HG02970 (cell line): ENCODE results near the gene KCTD14.
A peak's percentile ranks its signal among the peaks of the same experiment; 100 is the strongest.
"Not testable (repeated sequence)": the region's sequence is repeated elsewhere in the genome, so short reads cannot be mapped to it uniquely, and the experiment has no call there.

ENCODE experiments used
- ATAC-seq: cut with Tn5 transposase; IDR thresholded peaks from one replicate; pipeline ENCODE4 v1.9.1; 2021; ENCODE audit warnings: mild to moderate bottlenecking, moderate library complexity, moderate number of reproducible peaks; ENCODE audit not compliant: unreplicated experiment, low FRiP score

KCTD14 gene

DNA sequence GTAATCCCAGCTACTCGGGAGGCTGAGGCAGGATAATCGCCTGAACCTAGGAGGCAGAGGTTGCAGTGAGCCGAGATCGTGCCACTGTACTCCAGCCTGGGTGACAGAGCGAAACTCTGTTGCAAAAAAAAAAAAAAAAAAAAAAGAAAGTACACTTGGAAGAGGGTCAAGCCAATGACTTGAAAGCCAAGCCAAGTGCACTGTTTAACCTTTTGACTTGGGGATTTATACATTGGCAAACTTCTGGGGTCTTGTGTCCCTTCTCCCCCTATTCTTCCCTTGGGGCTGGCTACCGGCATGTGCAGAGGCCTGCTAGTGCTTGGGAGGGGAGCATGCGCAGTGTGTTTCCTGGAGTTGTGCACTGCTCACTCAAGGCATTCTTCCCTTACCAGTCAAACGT is 26.3 kb upstream of the KCTD14 start:
- no peak for ATAC-seq

DNA sequence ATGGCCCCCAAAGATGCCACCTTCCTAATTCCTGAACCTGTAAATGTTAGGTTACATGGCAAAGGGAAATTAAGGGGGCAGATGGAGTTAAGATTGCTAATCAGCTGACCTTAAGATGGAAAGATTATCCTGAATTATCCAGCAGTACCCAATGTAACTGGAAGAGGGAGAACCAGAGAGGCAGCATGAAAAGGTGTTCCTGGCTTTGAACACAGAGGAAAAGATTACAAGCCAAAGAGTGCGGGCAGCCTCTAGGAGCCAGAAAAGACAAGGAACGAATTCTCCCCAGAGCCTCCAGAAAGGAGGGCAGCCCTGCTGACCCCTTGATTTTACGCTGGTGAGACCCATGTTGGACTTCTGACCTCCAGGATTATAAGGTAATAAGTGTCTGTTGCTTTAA is 25.5 kb upstream of the KCTD14 start:
- ATAC-seq, result no peak

DNA sequence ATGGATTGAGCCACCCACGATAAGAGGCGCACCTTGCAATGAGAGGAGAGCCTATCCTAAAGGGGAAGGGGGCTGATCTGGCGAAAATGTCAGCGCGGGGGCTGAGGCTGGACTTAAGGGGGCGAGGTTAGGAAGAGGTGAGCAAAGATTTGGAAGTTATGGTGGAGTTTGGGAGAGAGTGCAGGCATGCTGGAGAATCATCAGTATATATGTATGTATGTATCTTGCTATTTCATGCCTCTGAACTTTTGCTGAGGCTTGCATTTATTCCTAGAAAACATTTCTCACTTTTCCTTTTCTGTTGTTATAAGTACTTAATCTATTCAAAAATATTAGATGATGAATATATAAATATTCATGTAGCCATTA is 23.4 kb upstream of the KCTD14 start:
- ATAC-seq, result no peak

DNA sequence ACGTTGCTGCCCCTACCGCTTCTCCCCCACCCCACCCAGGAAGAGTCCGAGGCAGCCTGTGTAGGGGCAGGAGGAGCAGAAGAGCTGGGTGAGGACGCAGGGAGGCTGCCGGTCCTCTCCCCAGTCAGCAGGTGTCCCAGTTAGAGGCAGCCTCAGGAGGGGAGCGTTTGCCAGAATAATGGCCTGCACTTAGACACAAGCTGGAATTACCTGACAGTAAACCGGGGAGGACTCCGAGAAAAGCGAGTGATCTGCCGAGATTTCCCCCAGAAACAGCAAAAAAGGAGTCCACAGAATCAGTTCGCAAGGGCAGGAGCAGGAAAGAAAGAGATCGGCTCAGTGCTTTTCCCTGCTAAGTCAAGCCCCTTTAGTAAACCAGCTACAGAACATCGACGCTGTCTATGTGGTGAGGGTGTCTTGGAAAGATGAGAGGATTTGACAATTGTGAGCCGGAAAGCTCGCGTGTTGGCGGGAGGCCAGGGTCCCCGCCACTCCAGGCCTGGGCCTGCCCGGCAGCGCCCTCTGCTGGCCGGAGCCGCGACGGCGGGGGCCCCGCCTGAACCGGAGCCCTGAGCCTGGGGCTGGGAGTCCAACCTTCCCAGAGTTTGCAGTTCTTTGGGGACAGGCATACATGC is 22.9 kb upstream of the KCTD14 start:
- ATAC-seq, result peak; percentile 66

DNA sequence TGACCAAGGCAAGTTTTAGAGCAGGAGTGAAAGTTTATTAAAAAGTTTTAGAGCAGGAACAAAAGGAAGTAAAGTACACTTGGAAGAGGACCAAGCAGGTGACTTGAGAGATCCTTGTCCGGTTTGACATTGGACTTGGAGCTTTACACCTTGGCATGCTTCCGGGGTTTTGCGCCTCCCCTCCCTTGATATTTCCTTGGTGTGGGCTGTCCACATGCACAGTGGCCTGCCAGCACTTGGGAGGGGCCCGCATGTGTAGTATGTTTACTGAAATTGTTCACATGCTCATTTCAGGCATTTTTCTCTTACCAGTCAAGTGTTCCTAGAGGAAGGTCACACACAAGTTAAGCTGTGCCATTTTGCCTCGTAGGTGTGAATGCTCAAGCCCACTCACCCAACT is 21.6 kb upstream of the KCTD14 start:
- ATAC-seq, result no peak

DNA sequence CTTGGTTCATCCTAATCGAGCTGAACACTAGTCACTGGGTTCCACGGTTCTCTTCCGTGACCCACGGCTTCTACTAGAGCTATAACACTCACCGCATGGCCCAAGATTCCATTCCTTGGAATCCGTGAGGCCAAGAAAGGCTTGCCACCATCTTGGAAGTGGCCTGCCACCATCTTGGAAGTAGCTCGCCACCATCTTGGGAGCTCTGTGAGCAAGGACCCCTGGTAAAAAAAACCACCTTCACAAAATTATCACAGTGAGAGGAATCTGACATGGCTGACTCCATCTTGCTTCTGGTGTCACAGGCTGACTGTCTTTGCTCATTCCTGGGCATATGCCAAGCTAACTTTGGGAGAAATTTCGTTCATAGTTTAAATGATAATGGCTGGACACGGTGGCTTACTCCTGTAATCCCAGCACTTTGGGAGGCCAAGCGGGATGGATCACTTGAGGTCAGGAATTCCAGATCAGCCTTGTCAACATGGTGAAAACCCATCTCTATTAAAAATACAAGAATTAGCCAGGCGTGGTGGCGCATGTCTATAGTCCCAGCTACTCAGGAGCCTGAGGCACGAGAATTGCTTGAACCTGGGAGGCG is 18.9 kb upstream of the KCTD14 start:
- no peak for ATAC-seq

DNA sequence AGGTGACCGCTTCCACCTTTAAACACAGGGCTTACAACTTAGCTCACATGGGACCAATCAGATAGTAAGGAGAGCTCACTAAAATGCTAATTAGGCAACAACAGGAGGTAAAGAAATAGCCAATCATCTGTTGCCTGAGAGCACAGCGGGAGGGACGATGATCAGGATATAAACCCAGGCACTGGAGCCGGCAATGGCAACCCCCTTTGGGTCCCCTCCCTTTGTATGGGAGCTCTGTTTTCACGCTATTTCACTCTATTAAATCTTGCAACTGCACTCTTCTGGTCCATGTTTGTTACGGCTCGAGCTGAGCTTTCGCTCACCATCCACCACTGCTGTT is 18.3 kb upstream of the KCTD14 start:
- ATAC-seq, result not testable (repeated sequence)

DNA sequence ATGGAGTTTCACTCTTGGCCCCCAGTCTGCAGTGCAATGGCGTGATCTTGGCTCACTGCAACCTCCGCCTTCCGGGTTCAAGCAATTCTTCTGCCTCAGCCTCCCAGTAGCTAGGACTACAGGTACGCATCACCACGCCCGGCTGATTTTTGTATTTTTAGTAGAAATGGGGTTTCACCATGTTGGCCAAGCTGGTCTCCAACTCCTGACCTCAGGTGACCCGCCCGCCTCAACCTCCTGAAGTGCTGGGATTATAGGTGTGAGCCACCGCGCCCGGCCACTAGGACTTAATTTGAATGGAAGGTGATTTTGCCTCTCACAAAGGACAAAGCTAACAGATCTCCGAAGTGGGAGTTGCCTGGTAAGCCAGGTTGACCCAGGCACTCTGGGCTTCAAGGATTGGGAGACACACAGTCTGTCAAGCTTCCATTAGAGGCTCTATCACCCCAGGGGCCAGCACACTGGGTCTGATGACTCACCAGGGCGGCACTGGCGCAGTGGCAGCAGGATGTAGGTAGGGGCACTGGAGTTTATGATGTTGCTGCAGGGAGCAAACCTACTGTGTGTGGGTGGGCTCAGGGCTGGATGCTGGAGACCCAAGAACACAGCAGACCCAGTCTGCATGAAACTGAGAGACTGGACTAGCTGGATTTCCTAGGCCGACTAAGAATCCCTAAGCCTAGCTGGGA is 17.8 kb upstream of the KCTD14 start:
- no peak for ATAC-seq

DNA sequence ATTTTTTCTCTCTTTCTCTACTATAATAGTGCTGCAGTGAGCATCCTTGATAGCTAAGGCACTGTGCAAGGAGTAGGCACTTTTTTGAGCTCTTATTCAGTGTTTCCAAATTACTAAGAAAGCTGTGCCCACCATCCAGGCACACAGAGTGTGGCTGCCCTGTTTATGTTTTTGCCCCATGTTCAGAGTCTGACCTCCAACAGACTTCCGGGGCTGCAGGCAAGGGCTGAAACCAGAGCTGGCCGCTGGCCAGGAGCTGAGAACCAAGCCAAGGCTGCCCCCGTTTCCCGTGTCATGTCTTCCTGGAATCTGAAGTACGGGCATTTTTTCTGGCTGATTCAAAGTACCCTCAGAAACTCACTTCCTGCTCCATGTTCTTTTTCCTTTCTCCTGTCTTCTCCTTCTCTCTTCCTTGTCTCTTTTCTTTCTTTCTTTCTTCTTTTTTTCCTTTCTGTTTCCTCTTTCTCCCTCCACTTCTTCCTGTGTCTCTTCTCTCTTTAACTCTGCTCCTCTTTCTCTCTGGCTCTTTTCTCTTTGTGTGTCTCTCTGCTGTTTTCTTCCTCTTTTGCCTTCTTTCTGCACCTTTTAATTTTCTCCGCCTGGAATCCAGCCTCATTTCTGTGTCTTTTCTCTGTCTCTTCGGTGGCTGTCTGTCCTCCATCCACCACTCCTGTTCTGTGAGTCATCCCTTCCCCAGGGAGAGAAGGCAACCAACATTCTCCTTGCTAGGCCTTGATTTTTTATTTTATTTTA is 17.0 kb upstream of the KCTD14 start:
- ATAC-seq, result no peak

DNA sequence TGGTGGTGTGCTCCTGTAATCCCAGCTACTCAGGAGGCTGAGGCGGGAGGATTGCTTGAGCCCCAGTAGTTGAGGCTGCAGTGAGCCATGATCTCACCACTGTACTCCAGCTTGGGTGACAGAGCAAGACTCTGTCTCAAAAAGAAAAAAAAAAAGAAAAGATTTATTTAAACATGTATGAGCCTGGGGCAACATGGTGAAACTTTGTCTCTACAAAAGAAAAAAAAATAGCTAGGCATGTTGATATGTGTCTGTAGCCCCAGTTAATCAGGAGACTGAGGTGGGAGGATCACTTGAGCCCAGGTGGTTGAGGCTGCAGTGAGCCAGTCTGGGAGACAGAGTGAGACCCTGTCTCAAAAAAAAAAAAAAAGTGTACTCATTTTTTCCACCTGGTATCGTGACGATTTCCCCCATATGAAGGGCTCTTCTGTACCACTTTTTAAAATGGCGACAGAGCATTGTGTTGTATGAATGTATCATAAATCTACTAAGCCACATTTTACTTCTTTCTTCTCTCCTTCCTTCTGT is 16.4 kb upstream of the KCTD14 start:
- ATAC-seq, result no peak

DNA sequence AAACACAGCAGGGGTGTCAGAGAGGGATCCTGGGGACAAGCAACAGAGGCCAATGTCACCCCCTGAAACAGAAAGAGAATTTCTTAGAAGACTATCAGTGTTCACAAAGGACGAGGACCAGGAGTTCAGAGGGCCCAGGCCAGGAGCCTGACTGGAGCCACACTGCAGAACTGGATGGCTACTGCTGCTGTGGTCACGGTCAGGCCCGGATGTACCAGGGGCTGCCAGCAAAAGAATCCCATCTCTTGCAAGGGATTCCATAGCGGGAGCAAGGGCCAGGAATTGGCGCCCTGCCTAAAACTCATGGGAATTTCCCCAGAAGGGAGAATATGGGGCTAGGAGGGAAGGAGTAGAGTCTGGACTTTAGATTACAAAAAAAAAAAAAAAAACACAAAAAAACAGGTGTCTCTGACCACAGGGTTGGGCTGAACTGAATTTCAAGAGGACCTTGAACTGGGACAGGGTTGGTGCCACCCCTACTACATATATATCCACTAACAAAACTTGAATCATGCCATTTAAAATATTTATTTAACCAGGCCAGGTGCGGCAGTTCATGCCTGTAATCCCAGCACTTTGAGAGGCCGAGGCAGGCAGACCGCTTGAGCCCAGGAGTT is 15.7 kb upstream of the KCTD14 start:
- ATAC-seq, result no peak

DNA sequence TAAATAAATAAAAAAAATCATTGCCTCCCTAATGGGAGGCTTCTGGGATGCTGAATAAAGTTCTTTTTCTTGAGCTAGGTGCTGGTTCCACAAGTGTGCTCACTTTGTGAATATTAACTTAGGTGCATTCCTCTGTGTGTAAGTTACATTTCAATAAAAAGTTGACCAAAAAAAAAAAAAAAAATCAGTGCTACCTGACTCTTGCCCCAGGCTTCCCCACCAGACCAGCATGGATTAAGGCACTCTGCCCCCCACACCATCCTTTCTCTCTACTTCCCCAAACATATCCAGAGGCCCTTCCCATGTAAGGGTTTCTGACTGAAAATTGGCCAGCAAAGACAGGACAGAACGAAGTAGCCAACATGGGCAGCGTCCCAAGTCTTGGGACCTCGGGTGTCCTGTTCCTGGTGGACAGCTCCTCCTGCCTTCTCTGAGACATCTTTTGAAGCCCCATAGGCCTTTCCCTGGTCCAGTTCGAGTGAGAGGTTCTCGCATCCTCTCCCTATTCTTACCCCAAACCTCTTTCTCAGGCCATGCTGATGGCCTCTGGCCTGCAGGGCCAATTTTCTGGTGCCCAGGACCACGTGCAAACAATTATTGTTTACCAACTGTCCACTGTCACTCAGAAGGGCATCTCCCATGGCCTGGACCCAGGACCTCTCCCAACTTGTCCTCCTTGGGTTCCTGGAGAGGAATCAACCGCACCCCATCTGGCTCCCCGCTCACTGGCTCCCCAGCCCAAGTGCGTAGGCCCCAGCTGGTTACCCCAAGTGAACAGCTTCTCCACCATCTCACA is 14.9 kb upstream of the KCTD14 start:
- no peak for ATAC-seq

DNA sequence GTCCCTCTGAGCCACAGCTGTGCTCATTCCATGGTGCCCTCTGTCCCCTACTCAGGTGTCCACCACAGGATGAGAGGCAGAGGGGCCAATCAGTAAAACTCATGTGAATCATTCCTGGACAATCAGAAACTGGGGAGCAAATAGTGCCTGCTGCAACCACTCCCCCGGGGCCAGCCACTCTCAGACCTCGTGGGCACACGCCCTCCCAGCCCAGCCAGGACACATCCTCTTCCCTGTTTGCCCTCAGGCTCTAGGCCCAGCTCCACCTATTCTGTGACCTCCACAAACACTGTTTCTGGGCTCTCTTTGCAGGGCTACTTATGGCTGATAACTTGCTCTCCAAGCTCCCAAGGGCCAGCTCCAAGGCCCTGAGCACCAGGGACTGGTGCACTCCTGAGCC is 14.0 kb upstream of the KCTD14 start:
- ATAC-seq, result no peak

DNA sequence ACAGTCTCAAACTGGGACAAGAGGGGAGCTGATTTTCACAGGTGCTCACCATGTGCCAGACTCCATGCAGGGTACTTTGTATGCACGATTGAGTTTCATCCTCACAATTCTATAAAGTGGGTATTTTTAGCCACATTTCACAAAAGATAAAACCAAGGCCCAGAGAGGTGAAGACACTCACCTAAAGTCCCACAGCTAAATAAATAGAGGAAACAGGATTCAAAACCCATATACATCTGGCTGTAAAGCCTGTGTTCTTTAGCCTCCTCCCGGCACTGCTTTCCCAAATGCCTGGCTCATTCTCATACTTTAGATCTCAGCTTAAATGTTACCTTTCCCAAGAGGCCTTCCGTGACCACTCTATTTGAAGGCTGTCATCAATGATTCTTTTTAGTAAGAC is 13.2 kb upstream of the KCTD14 start:
- no peak for ATAC-seq

DNA sequence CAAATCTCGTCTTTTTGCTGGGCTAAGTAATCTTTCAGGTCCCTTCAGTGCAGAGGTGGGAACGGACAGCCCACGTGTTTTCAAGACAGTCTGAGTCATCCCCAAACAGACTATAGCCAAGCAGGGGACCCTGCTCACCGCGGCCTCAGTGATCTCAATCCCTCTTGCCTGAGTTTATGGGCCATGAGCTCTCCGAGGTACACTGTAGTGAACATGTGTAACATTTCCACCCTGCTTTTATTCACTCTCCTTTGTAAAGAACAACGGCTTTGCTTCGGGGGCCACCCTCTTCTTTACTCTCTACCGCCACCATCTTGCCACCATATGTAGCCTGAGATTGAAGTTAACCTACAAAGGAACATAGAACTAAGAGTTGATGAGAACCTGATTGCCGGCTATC is 11.5 kb upstream of the KCTD14 start:
- no peak for ATAC-seq

DNA sequence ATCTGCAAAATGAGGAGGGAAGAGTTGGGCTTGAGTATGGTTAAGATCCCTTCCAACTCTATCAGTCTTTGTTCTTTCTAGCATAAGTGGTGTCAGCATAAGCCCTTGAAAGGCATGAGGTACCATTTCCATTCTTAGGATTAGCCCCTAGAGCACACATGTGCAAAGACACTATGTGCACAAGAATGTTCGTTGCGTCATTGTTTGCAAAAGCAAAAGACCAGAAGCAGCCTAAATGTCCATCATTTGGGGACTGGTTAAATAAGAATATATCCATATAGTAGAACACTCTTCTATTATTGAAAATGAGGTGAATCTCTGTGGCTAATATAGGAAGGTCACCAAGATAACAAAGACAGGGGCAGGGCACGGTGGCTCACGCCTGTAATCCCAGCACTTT is 10.0 kb upstream of the KCTD14 start:
- no peak for ATAC-seq

DNA sequence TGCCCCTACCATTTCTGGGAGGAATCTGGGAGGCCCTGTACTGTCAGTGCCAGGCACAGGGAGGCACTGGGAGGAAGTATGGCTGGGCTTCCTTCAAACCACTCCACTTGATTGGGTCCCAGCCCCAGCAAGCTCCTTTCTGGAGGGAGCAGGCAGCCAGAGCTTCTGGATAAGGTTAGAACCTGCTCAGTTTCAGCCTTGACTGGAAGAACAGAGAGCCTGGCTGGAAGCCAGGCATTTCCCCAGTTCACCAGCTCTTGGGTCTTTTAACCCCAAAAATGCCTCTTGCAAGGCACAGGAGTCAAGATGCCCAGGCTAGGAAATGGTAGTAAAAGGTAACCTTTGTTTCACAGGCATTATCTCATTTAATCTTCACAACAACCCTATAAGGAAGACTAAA is 9.0 kb upstream of the KCTD14 start:
- ATAC-seq, result no peak

DNA sequence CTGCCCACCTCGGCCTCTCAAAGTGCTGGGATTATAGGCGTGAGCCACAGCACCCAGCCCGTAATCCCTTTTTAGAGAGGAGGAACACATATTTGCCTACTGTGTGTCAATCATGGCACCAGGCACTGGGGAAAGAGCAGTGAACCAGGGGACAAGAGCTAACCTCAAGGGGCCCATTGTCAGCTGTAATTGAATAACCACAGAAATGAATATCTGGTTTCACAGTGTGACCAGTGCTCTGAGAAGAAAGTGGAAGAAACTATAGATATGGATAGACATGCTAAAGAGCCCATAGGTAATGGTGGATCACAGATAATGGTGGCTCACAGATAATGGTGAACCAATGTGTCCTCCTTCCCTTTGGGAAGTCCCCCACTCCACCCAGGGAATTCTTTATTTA is 8.6 kb upstream of the KCTD14 start:
- ATAC-seq, result no peak

DNA sequence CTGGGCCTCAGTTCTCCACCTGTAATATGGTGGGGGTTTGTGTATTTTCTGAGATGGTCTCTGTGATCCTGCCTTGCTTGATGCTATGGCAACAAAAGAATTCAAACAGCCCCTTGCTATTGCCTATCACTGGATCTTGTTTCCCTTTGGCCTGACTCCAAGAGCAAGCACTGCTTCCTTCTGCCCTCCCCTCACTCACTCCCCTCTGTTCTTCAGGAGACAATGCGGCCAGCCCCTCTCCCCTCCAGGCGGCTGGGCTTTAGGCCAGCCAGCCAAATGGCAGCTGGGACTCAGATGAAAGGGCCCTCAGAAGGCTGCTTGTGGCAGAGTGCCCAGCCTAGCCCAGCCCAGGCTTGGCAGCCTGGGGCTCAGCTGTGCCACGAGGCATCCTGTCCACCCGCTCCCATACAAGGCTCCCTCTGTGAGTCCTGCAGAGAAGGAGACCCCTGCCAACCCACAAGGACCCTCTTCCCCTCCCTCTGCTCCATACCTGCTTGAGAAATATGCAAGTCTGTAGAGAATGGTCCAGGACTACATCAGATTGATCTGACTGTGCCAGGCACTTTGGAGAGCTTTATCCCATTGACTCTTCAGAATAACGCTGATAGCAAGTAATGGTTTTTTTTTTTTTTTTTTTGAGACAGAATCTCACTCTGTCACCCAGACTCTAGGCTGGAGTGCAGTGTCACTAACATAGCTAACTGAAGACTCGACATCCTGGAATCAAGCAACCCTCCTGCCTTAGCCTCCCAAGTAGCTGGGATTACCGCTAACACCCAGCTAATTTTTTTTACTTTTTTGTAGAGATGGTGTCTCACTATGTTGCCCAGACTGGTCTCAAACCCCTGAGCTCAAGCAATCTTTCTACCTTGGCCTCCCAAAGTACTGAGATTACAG is 7.6 kb upstream of the KCTD14 start:
- ATAC-seq, result no peak
